Esophagus squamous epithelium (tissue), 5 donors: ENCODE measurements around the gene VAV3. TPM values are rescaled to one million over a fixed set of nuclear protein-coding genes. Genes with fewer than 3 reads are reported as not detected.

Source experiments
- DNase-seq: peaks from one replicate; lab custom pipeline; 2025; lab: John Stamatoyannopoulos, UW
- H3K27ac ChIP-seq, 4 donors: fragments of 200-600 bp; sonication (generic); one replicate each; pipeline ENCODE4 v1.5.1; 2016 to 2019; ENCODE audit warnings: mild to moderate bottlenecking in 1 of 4
- H3K27me3 ChIP-seq, 4 donors: fragments of 200-600 bp; sonication (generic); 1 replicate in 3 of 4; 2 replicates in 1 of 4; pipeline versions ENCODE4 v1.5.1 to v1.6.0; 2017 to 2021; ENCODE audit warnings: antibody characterized with exemption in 1 of 4
- H3K36me3 ChIP-seq, 3 donors: fragments of 200-600 bp; sonication (generic); one replicate each; pipeline ENCODE4 v1.5.1; 2016 to 2019
- H3K4me1 ChIP-seq, 3 donors: fragments of 200-600 bp; sonication (generic); one replicate each; pipeline ENCODE4 v1.5.1; 2017 to 2019
- H3K4me3 ChIP-seq, 4 donors: fragments of 200-600 bp; sonication (generic); 1 replicate in 3 of 4; 2 replicates in 1 of 4; pipeline ENCODE4 v1.5.1; 2016 to 2019; ENCODE audit warnings: mild to moderate bottlenecking in 2 of 4, moderate library complexity in 1 of 4
- H3K9me3 ChIP-seq, 3 donors: fragments of 200-600 bp; sonication (generic); one replicate each; pipeline ENCODE4 v1.5.1; 2016 to 2019
- CTCF ChIP-seq, 6 experiments: fragments of 450-650 bp in 4 of 6; fragments of 200-600 bp in 2 of 6; sonication (generic) in 2 of 6; IDR thresholded peaks; one replicate each; pipeline ENCODE4 v1.5.1; 2016 to 2019; ENCODE audit warnings: antibody characterized with exemption in 6 of 6, mild to moderate bottlenecking in 4 of 6, moderate library complexity in 4 of 6
- POLR2A ChIP-seq, 4 donors: fragments of 450-650 bp; IDR thresholded peaks; one replicate each; pipeline ENCODE4 v1.6.1; 2017; ENCODE audit warnings: antibody characterized with exemption in 4 of 4, mild to moderate bottlenecking in 4 of 4, moderate library complexity in 3 of 4
- WGBS, 2 donors: methylation state at CpG; one replicate each; pipeline ENCODE4 v1.1.5; 2018; 5-methylcytosine and 5-hydroxymethylcytosine counted together
- intact Hi-C: fragments of 100-400 bp; cut with DNase I; formaldehyde crosslinking; loops from one replicate; pipeline ENCODE4 v1.15.0; 2022
- total RNA-seq, 4 donors: library from RNA; depleted of rRNA; stranded (reverse); fragments of >200 nt; gene quantifications; one replicate each; pipeline ENCODE4 v1.1.0, GENCODE V29; 2016
- donor health status: DM: yes; HTN: yes; CAD: no.

Gene VAV3
- total RNA-seq, 4 donors from 2014 or later, result 43.4 to 126 (median 76.9) TPM

- Histone ChIP-seq H3K27me3 (peaks cover 0 to 6% (median 0%) of the 10 kb centered on the region in 4 donors), H3K9me3 (no peaks in the 10 kb centered on the region), H3K4me1 (no peaks in the 10 kb centered on the region), H3K27ac (no peak overlapping the region), H3K4me3 (no peak overlapping the region), H3K36me3 (no peaks in the 10 kb centered on the region)
- intact Hi-C loops, result no loop called here
- no peak for DNase-seq
- 67 to 89% methylated on average over 3 of the region's 3 CpGs for WGBS, 2 donors
- TF ChIP-seq CTCF (IDR thresholded peaks at IDR 0.05), result no peak
- TF ChIP-seq POLR2A (IDR thresholded peaks at IDR 0.05), result no peak
These were observed 134.5 kb downstream of the VAV3 start for GRCh38 chr1:107830526-107830925.

GRCh38 chr1:107830075-107830474, 134.9 kb downstream of the VAV3 start:
- DNase-seq, result no peak
- Histone ChIP-seq H3K36me3 (no peaks in the 10 kb centered on the region), H3K27ac (peak overlapping the region in 1 of 4 donors; percentile 1), H3K4me1 (no peaks in the 10 kb centered on the region), H3K27me3 (peaks cover 0 to 1% (median 0%) of the 10 kb centered on the region in 4 donors), H3K9me3 (no peaks in the 10 kb centered on the region), H3K4me3 (no peak overlapping the region)
- WGBS, 2 donors, result 73 to 100% methylated on average over 1 of the region's 1 CpG
- intact Hi-C loops, result no loop called here
- no peak for TF ChIP-seq POLR2A (IDR thresholded peaks at IDR 0.05)
- TF ChIP-seq CTCF (IDR thresholded peaks at IDR 0.05), result no peak

- Histone ChIP-seq H3K4me1 (no peaks in the 10 kb centered on the region), H3K4me3 (no peak overlapping the region), H3K36me3 (no peaks in the 10 kb centered on the region), H3K9me3 (no peaks in the 10 kb centered on the region), H3K27me3 (no peaks in the 10 kb centered on the region), H3K27ac (peak overlapping the region in 1 of 4 donors; percentile 7)
- intact Hi-C loops, result no loop called here
- WGBS, 2 donors, result 81 to 100% methylated on average over 1 of the region's 1 CpG
- TF ChIP-seq POLR2A (IDR thresholded peaks at IDR 0.05) (no peak), CTCF (IDR thresholded peaks at IDR 0.05) (no peak)
- no peak for DNase-seq
These were observed 135.8 kb downstream of the VAV3 start for GRCh38 chr1:107829036-107829770.

GRCh38 chr1:107824946-107825345, 140.0 kb downstream of the VAV3 start:
- 83 to 84% methylated on average over 2 of the region's 2 CpGs for WGBS, 2 donors
- intact Hi-C loops, result no loop called here

More at GRCh38 chr1:107824946-107825345, 140.0 kb downstream of the VAV3 start:
- H3K36me3 ChIP-seq, result no peaks in the 10 kb centered on the region
- DNase-seq, result no peak
- H3K27me3 ChIP-seq, result no peaks in the 10 kb centered on the region
- no peak overlapping the region for H3K27ac ChIP-seq
- TF ChIP-seq CTCF (IDR thresholded peaks at IDR 0.05), result no peak
- no peak for TF ChIP-seq POLR2A (IDR thresholded peaks at IDR 0.05)
- no peaks in the 10 kb centered on the region for H3K4me1 ChIP-seq
- no peaks in the 10 kb centered on the region for H3K9me3 ChIP-seq
- no peak overlapping the region for H3K4me3 ChIP-seq
